Kidney (tissue), 14 donors: ENCODE measurements around the gene LIN28A. TPM values are rescaled to one million over a fixed set of nuclear protein-coding genes. Genes with fewer than 3 reads are reported as not detected.

Experiments used
- DNase-seq, 5 donors: peaks; one replicate each; pipeline ENCODE4 v3.0.0-alpha.2; 2013 to 2020
- FAIRE-seq: peaks from 2 replicates; lab custom pipeline; 2012; peaks lifted over from hg19 to GRCh38; lab: Jason Lieb, UNC
- H3K27ac ChIP-seq, 2 donors: one replicate each; pipeline ENCODE4 v1.7.0; 2013; ENCODE audit warnings: low read depth in 2 of 2, low read length in 2 of 2, inconsistent platforms in 1 of 2
- H3K27me3 ChIP-seq: one replicate; pipeline ENCODE4 v1.7.1; 2013; ENCODE audit warnings: low read length, inconsistent platforms; ENCODE audit not compliant: control insufficient read depth, insufficient read depth
- H3K36me3 ChIP-seq, 3 donors: one replicate each; pipeline versions ENCODE4 v1.7.0 to v1.7.1; 2013; ENCODE audit warnings: low read length in 3 of 3, control low read depth in 1 of 3, inconsistent platforms in 1 of 3; ENCODE audit not compliant: insufficient read depth in 3 of 3, control insufficient read depth in 2 of 3
- H3K4me1 ChIP-seq, 3 donors: one replicate each; pipeline versions ENCODE4 v1.7.0 to v1.7.1; 2013; ENCODE audit warnings: low read length in 3 of 3, inconsistent platforms in 1 of 3, low read depth in 1 of 3; ENCODE audit not compliant: control insufficient read depth in 2 of 3, insufficient read depth in 2 of 3
- H3K4me3 ChIP-seq, 3 donors: one replicate each; pipeline versions ENCODE4 v1.7.0 to v1.8.1; 2013; ENCODE audit warnings: low read length in 3 of 3, control low read depth in 1 of 3, inconsistent platforms in 1 of 3
- H3K9ac ChIP-seq, 3 donors: one replicate each; pipeline versions ENCODE4 v1.7.0 to v1.7.1; 2013; ENCODE audit warnings: low read length in 3 of 3, control low read depth in 1 of 3, inconsistent platforms in 1 of 3
- H3K9me3 ChIP-seq, 3 donors: one replicate each; pipeline versions ENCODE4 v1.7.0 to v1.7.1; 2013; ENCODE audit warnings: low read length in 3 of 3, control low read depth in 1 of 3, inconsistent platforms in 1 of 3; ENCODE audit not compliant: control insufficient read depth in 2 of 3, insufficient read depth in 1 of 3
- intact Hi-C: fragments of 100-400 bp; cut with DNase I; formaldehyde crosslinking; loops from one replicate; pipeline ENCODE4 v1.11.1; 2022
- polyA plus RNA-seq: library from polyadenylated mRNA; stranded (reverse); fragments of 350-450 nt; fragmentation: Illumina TruSeq; extraction: RNeasy Lipid Tissue Mini Kit (QIAGEN cat#74804); gene quantifications from one replicate; pipeline ENCODE4 v1.2.3, GENCODE V29; 2014; ENCODE audit warnings: low read depth, low replicate concordance; ENCODE audit not compliant: insufficient read depth
- total RNA-seq: library from RNA; stranded (reverse); fragmentation: NEBNext Ultra II Directional; extraction: Animal tissue kit (Norgen Biotek cat#: 25700); gene quantifications from one replicate; pipeline ENCODE4 v1.2.1, GENCODE V29; 2021
- TF ChIP-seq, protein P1 (sequence below): IDR thresholded peaks from 3 replicates; pipeline ENCODE4 v1.5.1; 2012; ENCODE audit warnings: mild to moderate bottlenecking, moderate library complexity, borderline replicate concordance; ENCODE audit not compliant: insufficient read depth; ENCODE audit errors: extremely low read depth
- donor health status: control.
- donor health status: control.
- donor health status: control.
- donor health status: control.
- donor health status: control.
- donor health status: DM: yes; HTN: yes; CAD: no.
- donor health status: Normal renal cell carcinoma (clear cell type).

Gene LIN28A
- total and polyA plus RNA-seq, 2 donors from 2014 or later = not detected

DNA sequence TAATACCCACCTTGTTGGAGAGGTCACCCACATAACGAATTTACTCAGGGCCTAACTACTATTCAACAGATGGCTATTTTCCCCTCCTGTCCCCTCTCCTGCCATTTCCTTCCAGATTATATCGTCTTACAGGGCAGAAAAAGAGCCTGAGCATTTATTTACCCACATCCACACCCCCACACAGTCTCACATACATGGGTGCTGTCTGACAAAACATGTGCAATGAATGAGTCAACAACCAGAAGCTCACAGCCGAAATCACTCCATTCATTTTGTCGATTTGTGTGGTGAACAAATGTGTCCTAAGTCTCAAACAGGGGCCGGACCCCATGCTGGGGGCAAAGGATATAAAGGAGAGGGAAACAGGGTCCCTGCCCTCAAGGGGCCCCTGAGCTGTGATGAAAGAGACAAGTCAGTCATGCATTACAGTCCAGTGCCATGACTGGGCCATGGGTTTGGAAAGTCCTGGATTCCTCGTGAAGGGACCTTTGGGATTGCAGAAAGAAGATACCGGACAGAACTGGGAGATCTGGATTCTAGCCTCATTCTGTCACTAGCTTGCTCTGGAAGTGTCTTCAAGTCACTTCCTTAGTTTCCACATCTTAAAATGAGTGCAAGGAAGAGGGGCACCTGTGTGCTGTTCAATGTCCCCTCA, 21.7 kb upstream of the LIN28A start:
- no peaks in the 10 kb centered on the region for H3K36me3 ChIP-seq
- TF ChIP-seq, protein P1, sequence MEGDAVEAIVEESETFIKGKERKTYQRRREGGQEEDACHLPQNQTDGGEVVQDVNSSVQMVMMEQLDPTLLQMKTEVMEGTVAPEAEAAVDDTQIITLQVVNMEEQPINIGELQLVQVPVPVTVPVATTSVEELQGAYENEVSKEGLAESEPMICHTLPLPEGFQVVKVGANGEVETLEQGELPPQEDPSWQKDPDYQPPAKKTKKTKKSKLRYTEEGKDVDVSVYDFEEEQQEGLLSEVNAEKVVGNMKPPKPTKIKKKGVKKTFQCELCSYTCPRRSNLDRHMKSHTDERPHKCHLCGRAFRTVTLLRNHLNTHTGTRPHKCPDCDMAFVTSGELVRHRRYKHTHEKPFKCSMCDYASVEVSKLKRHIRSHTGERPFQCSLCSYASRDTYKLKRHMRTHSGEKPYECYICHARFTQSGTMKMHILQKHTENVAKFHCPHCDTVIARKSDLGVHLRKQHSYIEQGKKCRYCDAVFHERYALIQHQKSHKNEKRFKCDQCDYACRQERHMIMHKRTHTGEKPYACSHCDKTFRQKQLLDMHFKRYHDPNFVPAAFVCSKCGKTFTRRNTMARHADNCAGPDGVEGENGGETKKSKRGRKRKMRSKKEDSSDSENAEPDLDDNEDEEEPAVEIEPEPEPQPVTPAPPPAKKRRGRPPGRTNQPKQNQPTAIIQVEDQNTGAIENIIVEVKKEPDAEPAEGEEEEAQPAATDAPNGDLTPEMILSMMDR = no peak
- H3K27me3 ChIP-seq = no peaks in the 10 kb centered on the region
- no peak overlapping the region for H3K4me3 ChIP-seq
- no peak overlapping the region for H3K27ac ChIP-seq
- FAIRE-seq (no peak), DNase-seq (no peak)
- intact Hi-C loops = no loop called here
- H3K9ac ChIP-seq = no peak overlapping the region
- H3K9me3 ChIP-seq = no peaks in the 10 kb centered on the region
- H3K4me1 ChIP-seq = no peaks in the 10 kb centered on the region

- H3K36me3 ChIP-seq = no peaks in the 10 kb centered on the region
- no peak overlapping the region for H3K27ac ChIP-seq
- no peaks in the 10 kb centered on the region for H3K27me3 ChIP-seq
- DNase-seq (no peak), FAIRE-seq (no peak)
- no peaks in the 10 kb centered on the region for H3K9me3 ChIP-seq
- TF ChIP-seq, protein P1 = no peak
- no peak overlapping the region for H3K4me3 ChIP-seq
- no peaks in the 10 kb centered on the region for H3K4me1 ChIP-seq
- H3K9ac ChIP-seq = no peak overlapping the region
- intact Hi-C loops = no loop called here
Observed at GRCh38 chr1:26389604-26390247, 20.9 kb upstream of the LIN28A start.

GRCh38 chr1:26391450-26391849, 19.2 kb upstream of the LIN28A start:
- no peak overlapping the region for H3K27ac ChIP-seq
- no peak overlapping the region for H3K9ac ChIP-seq
- intact Hi-C loops = no loop called here
- DNase-seq (no peak), FAIRE-seq (no peak)
- no peaks in the 10 kb centered on the region for H3K36me3 ChIP-seq
- no peaks in the 10 kb centered on the region for H3K27me3 ChIP-seq
- no peaks in the 10 kb centered on the region for H3K4me1 ChIP-seq
- no peak overlapping the region for H3K4me3 ChIP-seq
- no peaks in the 10 kb centered on the region for H3K9me3 ChIP-seq
- TF ChIP-seq, protein P1 = peak; percentile 29
